Parietal lobe (tissue), 1 donor: ENCODE data around the gene PLD4. TPM values are rescaled to one million over a fixed set of nuclear protein-coding genes. Genes with fewer than 3 reads are reported as not detected.

Experiments used
- total RNA-seq: library from RNA; depleted of rRNA; stranded (reverse); fragments of >200 nt; gene quantifications from one replicate; pipeline ENCODE4 v1.2.3, GENCODE V29; 2014

Gene PLD4, protein sequence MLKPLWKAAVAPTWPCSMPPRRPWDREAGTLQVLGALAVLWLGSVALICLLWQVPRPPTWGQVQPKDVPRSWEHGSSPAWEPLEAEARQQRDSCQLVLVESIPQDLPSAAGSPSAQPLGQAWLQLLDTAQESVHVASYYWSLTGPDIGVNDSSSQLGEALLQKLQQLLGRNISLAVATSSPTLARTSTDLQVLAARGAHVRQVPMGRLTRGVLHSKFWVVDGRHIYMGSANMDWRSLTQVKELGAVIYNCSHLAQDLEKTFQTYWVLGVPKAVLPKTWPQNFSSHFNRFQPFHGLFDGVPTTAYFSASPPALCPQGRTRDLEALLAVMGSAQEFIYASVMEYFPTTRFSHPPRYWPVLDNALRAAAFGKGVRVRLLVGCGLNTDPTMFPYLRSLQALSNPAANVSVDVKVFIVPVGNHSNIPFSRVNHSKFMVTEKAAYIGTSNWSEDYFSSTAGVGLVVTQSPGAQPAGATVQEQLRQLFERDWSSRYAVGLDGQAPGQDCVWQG
- total RNA-seq: 2.5 TPM

DNA sequence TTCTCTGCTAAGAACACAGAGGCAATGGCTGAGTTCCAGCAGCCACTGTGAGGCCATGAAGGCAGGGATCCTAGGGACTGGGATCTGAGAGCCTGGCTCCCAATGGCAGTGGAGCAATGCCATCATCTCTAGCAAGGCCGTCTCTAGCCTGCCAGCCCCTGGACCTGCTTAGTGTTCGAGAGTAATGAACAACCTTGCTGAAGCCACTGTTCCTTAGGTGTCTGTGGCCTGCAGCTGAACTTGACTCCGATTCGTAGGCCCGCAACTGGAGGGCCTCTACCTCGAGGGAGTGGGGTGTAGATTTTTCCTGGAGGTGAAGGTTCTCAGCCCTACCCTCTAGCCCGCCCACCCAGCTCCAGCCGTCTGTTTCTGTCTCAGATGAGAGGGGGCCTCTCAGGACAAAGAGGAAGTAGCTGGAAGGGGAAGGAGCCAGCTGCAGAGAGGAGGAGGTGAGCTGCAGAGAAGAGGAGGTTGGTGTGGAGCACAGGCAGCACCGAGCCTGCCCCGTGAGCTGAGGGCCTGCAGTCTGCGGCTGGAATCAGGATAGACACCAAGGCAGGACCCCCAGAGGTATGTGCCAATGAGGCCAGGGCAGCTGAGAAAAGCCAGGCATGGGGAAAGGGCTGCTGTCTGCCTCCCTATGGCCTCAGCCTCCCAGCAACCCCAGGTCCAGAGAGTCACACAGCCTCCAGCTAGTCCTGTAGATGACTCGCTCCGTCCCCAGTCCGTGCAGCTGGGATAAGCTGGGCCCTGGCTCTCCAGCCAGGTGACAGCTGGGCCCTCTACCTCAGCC lies at the start of gene PLD4:
TSS of gene PLD4 (plus strand) at position 459 of the 793 bp plus-strand sequence. CDS start 2,262 bp downstream, outside the sequence.

DNA sequence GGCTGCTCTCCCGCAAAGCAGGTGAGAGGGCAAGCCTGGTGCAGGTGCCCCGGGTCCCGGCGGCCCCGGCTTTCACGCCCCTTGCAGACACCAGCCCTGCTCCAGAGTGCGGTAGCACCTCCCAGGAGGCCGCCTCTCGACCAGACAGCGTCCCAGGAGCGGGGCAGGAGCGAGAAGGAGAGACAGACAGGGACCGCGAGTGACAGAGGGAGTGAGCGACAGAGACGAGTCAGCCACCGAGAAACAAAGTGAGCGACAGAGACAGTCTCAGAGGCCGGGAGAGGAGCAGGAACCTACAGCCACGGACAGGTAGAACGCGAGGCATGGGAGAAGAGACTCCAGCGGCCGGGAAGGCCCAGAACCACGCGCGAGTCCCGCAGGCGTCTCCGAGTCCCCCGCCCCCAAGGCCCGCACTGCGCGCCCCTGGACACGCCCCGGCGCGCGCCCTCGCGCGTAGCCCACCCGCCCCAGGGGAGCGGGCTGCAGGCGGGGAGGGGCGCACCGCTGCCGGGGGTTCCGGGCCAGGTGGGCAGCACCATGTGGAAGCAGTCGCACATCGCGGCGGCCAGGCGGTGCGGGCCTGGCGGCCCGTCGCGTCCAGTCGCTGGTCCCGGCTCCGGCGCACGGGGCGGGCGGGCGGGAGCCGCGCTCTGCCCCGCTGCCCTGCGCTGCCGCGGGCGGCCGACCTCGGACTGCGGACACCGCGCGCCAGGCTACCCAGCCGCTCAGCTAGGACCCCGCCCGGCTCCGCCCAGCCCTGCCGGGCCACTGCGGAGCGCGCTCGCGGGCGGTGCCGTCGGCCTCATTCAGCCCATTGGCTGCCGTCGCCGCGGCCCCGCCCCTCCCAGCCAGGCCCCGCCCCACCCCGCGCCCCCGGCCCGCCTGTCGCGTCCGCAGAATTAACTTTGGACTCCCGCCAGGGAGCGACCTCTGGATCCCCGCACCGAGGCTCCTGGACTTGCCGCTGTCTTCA lies 53.3 kb downstream of the PLD4 start, which contains the start of gene AHNAK2:
TSS of gene AHNAK2 (minus strand) at position 694 of the 973 bp plus-strand sequence. CDS start at position 557, 137 bp downstream.

Other genes starting within 250 kb of the PLD4 start
- gene INF2, start 235.3 kb upstream of the PLD4 start, total RNA-seq: 14.4 TPM
- 0.94 TPM for gene ADSS1, start 200.7 kb upstream of the PLD4 start, total RNA-seq
- 26.0 TPM for gene SIVA1, start 171.7 kb upstream of the PLD4 start, total RNA-seq
- gene AKT1, start 129.1 kb upstream of the PLD4 start, total RNA-seq: 127 TPM
- gene ZBTB42, start 123.8 kb upstream of the PLD4 start, total RNA-seq: 0.63 TPM
- gene CEP170B, start 59.6 kb upstream of the PLD4 start, total RNA-seq: 26.0 TPM
- gene AHNAK2, start 53.5 kb downstream of the PLD4 start, total RNA-seq: 31.6 TPM
- gene CLBA1, start 60.9 kb downstream of the PLD4 start, total RNA-seq: 12.5 TPM
- 12.5 TPM for gene CDCA4, start 96.2 kb downstream of the PLD4 start, total RNA-seq
- gene GPR132, start 140.6 kb downstream of the PLD4 start, total RNA-seq: 0.94 TPM
- 31.3 TPM for gene JAG2, start 243.9 kb downstream of the PLD4 start, total RNA-seq